Mesendoderm (in vitro differentiated cells): ENCODE results near the gene FNDC7.

Source experiments
- DNase-seq: peaks from one replicate; pipeline ENCODE4 v3.0.0; 2013
- H2AK5ac ChIP-seq: 2 replicates; pipeline ENCODE4 v1.6.1; 2013; ENCODE audit warnings: low read length, inconsistent platforms
- H2BK120ac ChIP-seq: 2 replicates; pipeline ENCODE4 v1.6.1; 2013; ENCODE audit warnings: low read depth, mild to moderate bottlenecking, low read length, moderate library complexity, mixed read lengths
- H2BK15ac ChIP-seq: replicated peaks from 2 replicates; pipeline ENCODE4 v1.6.1; 2013; ENCODE audit warnings: low read depth, mild to moderate bottlenecking, moderate library complexity
- H2BK5ac ChIP-seq: 2 replicates; pipeline ENCODE4 v1.6.1; 2013; ENCODE audit warnings: low read length, inconsistent platforms
- H3K18ac ChIP-seq: 2 replicates; pipeline ENCODE4 v1.6.1; 2013; ENCODE audit warnings: mild to moderate bottlenecking, low read length, mixed read lengths
- H3K23ac ChIP-seq: one replicate; pipeline ENCODE4 v1.6.1; 2013; ENCODE audit warnings: low read length
- H3K27ac ChIP-seq: 2 replicates; pipeline ENCODE4 v1.5.1; 2013; ENCODE audit warnings: low read depth, mild to moderate bottlenecking, inconsistent platforms, low read length, moderate library complexity
- H3K27me3 ChIP-seq: 2 replicates; pipeline ENCODE4 v1.6.1; 2013; ENCODE audit warnings: low read length, control low read depth, mild to moderate bottlenecking, inconsistent platforms; ENCODE audit not compliant: insufficient read depth, poor library complexity
- H3K36me3 ChIP-seq: 2 replicates; pipeline ENCODE4 v1.6.1; 2013; ENCODE audit warnings: low read length, inconsistent platforms; ENCODE audit not compliant: control insufficient read depth, insufficient read depth
- H3K4ac ChIP-seq: one replicate; pipeline ENCODE4 v1.6.1; 2013; ENCODE audit warnings: low read depth, mild to moderate bottlenecking, low read length, moderate library complexity
- H3K4me1 ChIP-seq: 2 replicates; pipeline ENCODE4 v1.6.1; 2013; ENCODE audit warnings: low read depth, low read length, inconsistent platforms; ENCODE audit not compliant: control insufficient read depth
- H3K4me2 ChIP-seq: 2 replicates; pipeline ENCODE4 v1.6.1; 2013; ENCODE audit warnings: low read length
- H3K4me3 ChIP-seq: 2 replicates; pipeline ENCODE4 v1.5.1; 2013; ENCODE audit warnings: mild to moderate bottlenecking, low read length
- H3K56ac ChIP-seq: one replicate; pipeline ENCODE4 v1.6.1; 2013; ENCODE audit warnings: low read length
- H3K79me1 ChIP-seq: 2 replicates; pipeline ENCODE4 v1.6.1; 2013; ENCODE audit warnings: low read length, inconsistent platforms
- H3K79me2 ChIP-seq: 2 replicates; pipeline ENCODE4 v1.6.1; 2013; ENCODE audit warnings: mild to moderate bottlenecking, low read length; ENCODE audit not compliant: control insufficient read depth, insufficient read depth
- H3K9ac ChIP-seq: 2 replicates; pipeline ENCODE4 v1.6.1; 2013; ENCODE audit warnings: low read length, inconsistent platforms
- H4K5ac ChIP-seq: one replicate; pipeline ENCODE4 v1.6.1; 2013; ENCODE audit warnings: low read length
- H4K8ac ChIP-seq: one replicate; pipeline ENCODE4 v1.6.1; 2013; ENCODE audit warnings: low read depth, mild to moderate bottlenecking, control low read depth, low read length, moderate library complexity
- WGBS: extraction: QIAGEN DNeasy Blood & Tissue Kit; methylation state at CpG from one replicate; pipeline ENCODE4 v1.1.7; 2013; ENCODE audit warnings: low lambda C conversion rate, missing lambda C conversion rate; ENCODE audit not compliant: insufficient coverage; ENCODE audit errors: extremely low coverage; 5-methylcytosine and 5-hydroxymethylcytosine counted together

Gene FNDC7

GRCh38 chr1:108703939-108704338 is 8.8 kb upstream of the FNDC7 start:
- Histone ChIP-seq H3K18ac (no peak overlapping the region), H3K4me1 (no peaks in the 10 kb centered on the region), H2BK120ac (no peak overlapping the region), H3K56ac (no peak overlapping the region), H2BK5ac (no peak overlapping the region), H2AK5ac (no peak overlapping the region), H3K9ac (no peak overlapping the region), H3K27me3 (no peaks in the 10 kb centered on the region), H3K4me2 (no peak overlapping the region), H2BK15ac (no peak overlapping the region), H3K36me3 (peaks cover 5% of the 10 kb centered on the region), H4K8ac (no peak overlapping the region), H3K4ac (no peak overlapping the region), H4K5ac (no peak overlapping the region), H3K23ac (no peak overlapping the region), H3K4me3 (no peak overlapping the region), H3K79me2 (no peaks in the 10 kb centered on the region), H3K79me1 (no peaks in the 10 kb centered on the region), H3K27ac (no peak overlapping the region)
- DNase-seq, result no peak
- no CpG with 5 or more reads among the region's 6 CpGs for WGBS

- Histone ChIP-seq H3K27me3 (no peaks in the 10 kb centered on the region), H3K4me3 (no peak overlapping the region), H4K5ac (no peak overlapping the region), H3K56ac (no peak overlapping the region), H3K27ac (no peak overlapping the region), H3K9ac (no peak overlapping the region), H3K79me2 (no peaks in the 10 kb centered on the region), H2BK15ac (no peak overlapping the region), H4K8ac (no peak overlapping the region), H3K4me1 (no peaks in the 10 kb centered on the region), H3K36me3 (peaks cover 5% of the 10 kb centered on the region), H3K23ac (no peak overlapping the region), H2BK5ac (no peak overlapping the region), H2AK5ac (no peak overlapping the region), H3K18ac (no peak overlapping the region), H3K4me2 (no peak overlapping the region), H3K4ac (no peak overlapping the region), H2BK120ac (no peak overlapping the region), H3K79me1 (no peaks in the 10 kb centered on the region)
- WGBS, result no CpG with 5 or more reads among the region's 2 CpGs
- no peak for DNase-seq
Measured at GRCh38 chr1:108704496-108704895, 8.2 kb upstream of the FNDC7 start.

- no peak overlapping the region for H2BK120ac ChIP-seq
- no CpG with 5 or more reads among the region's 3 CpGs for WGBS
Measured at GRCh38 chr1:108706643-108707042, 6.1 kb upstream of the FNDC7 start.

GRCh38 chr1:108708691-108709660 is 3.7 kb upstream of the FNDC7 start:
- no peak overlapping the region for H3K23ac ChIP-seq
- H2BK120ac ChIP-seq, result no peak overlapping the region
- H3K79me2 ChIP-seq, result no peaks in the 10 kb centered on the region
- H4K8ac ChIP-seq, result no peak overlapping the region
- no peak overlapping the region for H2AK5ac ChIP-seq
- no peak overlapping the region for H2BK15ac ChIP-seq
- no peak overlapping the region for H4K5ac ChIP-seq
- H3K9ac ChIP-seq, result no peak overlapping the region
- H3K4ac ChIP-seq, result no peak overlapping the region
- H3K4me2 ChIP-seq, result no peak overlapping the region
- no peaks in the 10 kb centered on the region for H3K79me1 ChIP-seq
- no peak overlapping the region for H2BK5ac ChIP-seq
- H3K4me1 ChIP-seq, result no peaks in the 10 kb centered on the region
- no peak overlapping the region for H3K56ac ChIP-seq
- H3K27me3 ChIP-seq, result no peaks in the 10 kb centered on the region
- peak; percentile 71 for DNase-seq
- no peaks in the 10 kb centered on the region for H3K36me3 ChIP-seq
- no peak overlapping the region for H3K4me3 ChIP-seq
- no peak overlapping the region for H3K18ac ChIP-seq
- no peak overlapping the region for H3K27ac ChIP-seq
- WGBS, result no CpG with 5 or more reads among the region's 7 CpGs

More at GRCh38 chr1:108706643-108707042, 6.1 kb upstream of the FNDC7 start:
- Histone ChIP-seq H3K4ac (no peak overlapping the region), H4K5ac (no peak overlapping the region), H3K4me3 (no peak overlapping the region), H3K9ac (no peak overlapping the region), H3K18ac (no peak overlapping the region), H3K56ac (no peak overlapping the region), H3K27me3 (no peaks in the 10 kb centered on the region), H2AK5ac (no peak overlapping the region), H3K79me1 (no peaks in the 10 kb centered on the region), H4K8ac (no peak overlapping the region), H3K4me2 (no peak overlapping the region), H3K27ac (no peak overlapping the region), H3K36me3 (no peaks in the 10 kb centered on the region), H2BK15ac (no peak overlapping the region), H2BK5ac (no peak overlapping the region), H3K4me1 (no peaks in the 10 kb centered on the region), H3K23ac (no peak overlapping the region), H3K79me2 (no peaks in the 10 kb centered on the region)
- DNase-seq, result no peak

- no peaks in the 10 kb centered on the region for H3K27me3 ChIP-seq
- H3K23ac ChIP-seq, result no peak overlapping the region
- no peaks in the 10 kb centered on the region for H3K36me3 ChIP-seq
- no peak overlapping the region for H4K8ac ChIP-seq
- no peak overlapping the region for H4K5ac ChIP-seq
- H3K4me2 ChIP-seq, result no peak overlapping the region
- H3K4ac ChIP-seq, result no peak overlapping the region
- no peak overlapping the region for H2BK15ac ChIP-seq
- no peak overlapping the region for H3K27ac ChIP-seq
- no peak overlapping the region for H2AK5ac ChIP-seq
- no peak overlapping the region for H3K18ac ChIP-seq
- no peaks in the 10 kb centered on the region for H3K4me1 ChIP-seq
- no peak overlapping the region for H3K9ac ChIP-seq
- DNase-seq, result no peak
- no peak overlapping the region for H2BK120ac ChIP-seq
- no peak overlapping the region for H2BK5ac ChIP-seq
- no peaks in the 10 kb centered on the region for H3K79me2 ChIP-seq
- H3K4me3 ChIP-seq, result no peak overlapping the region
- WGBS, result no CpG with 5 or more reads among the region's 5 CpGs
- H3K79me1 ChIP-seq, result no peaks in the 10 kb centered on the region
- no peak overlapping the region for H3K56ac ChIP-seq
Measured at GRCh38 chr1:108715932-108716331, 3.2 kb downstream of the FNDC7 start.
